HEK293T (cell line): Measurements from ENCODE around the gene RRN3.
"Not testable (repeated sequence)": the region's sequence is repeated elsewhere in the genome, so short reads cannot be mapped to it uniquely, and the experiment has no call there.

Experiments
- ARNT ChIP-seq: fragments of 450-650 bp; IDR thresholded peaks from 2 replicates; pipeline ENCODE4 v1.6.1; 2017; ENCODE audit warnings: mild to moderate bottlenecking
- BHLHE40 ChIP-seq: fragments of 450-650 bp; IDR thresholded peaks from 2 replicates; pipeline ENCODE4 v1.6.1; 2016; ENCODE audit warnings: mild to moderate bottlenecking, moderate library complexity, borderline replicate concordance
- FOXK2 ChIP-seq: fragments of 450-650 bp; IDR thresholded peaks from 2 replicates; pipeline ENCODE4 v1.6.1; 2016; ENCODE audit warnings: mild to moderate bottlenecking
- HDGF ChIP-seq: fragments of 450-650 bp; IDR thresholded peaks from 2 replicates; pipeline ENCODE4 v1.6.1; 2017; ENCODE audit warnings: antibody characterized with exemption, borderline replicate concordance
- PKNOX1 ChIP-seq: fragments of 450-650 bp; IDR thresholded peaks from 2 replicates; pipeline ENCODE4 v1.6.1; 2016
- SP1 ChIP-seq: fragments of 450-650 bp; IDR thresholded peaks from 2 replicates; pipeline ENCODE4 v1.6.1; 2017
- SUZ12 ChIP-seq: fragments of 450-650 bp; IDR thresholded peaks from 2 replicates; pipeline ENCODE4 v1.6.1; 2016; ENCODE audit warnings: mild to moderate bottlenecking
- TARDBP ChIP-seq: fragments of 450-650 bp; IDR thresholded peaks from 2 replicates; pipeline ENCODE4 v1.6.1; 2016
- ZNF384 ChIP-seq: fragments of 450-650 bp; IDR thresholded peaks from 2 replicates; pipeline ENCODE4 v1.6.1; 2016

GRCh38 chr16:15015671-15016070, 78.4 kb downstream of the RRN3 start:
- not testable (repeated sequence) for TF ChIP-seq ARNT, ZNF384, HDGF, PKNOX1, SP1, FOXK2, SUZ12, BHLHE40, TARDBP
